GM19463 (cell line): ENCODE data around the gene MTO1.
"Not testable (repeated sequence)": the region's sequence is repeated elsewhere in the genome, so short reads cannot be mapped to it uniquely, and the experiment has no call there.

Experiments
- ATAC-seq: cut with Tn5 transposase; IDR thresholded peaks from one replicate; pipeline ENCODE4 v1.9.1; 2021; ENCODE audit warnings: mild to moderate bottlenecking, moderate library complexity; ENCODE audit not compliant: unreplicated experiment

The MTO1 gene

GRCh38 chr6:73503027-73503772 lies 41.7 kb downstream of the MTO1 start:
- no peak for ATAC-seq

DNA sequence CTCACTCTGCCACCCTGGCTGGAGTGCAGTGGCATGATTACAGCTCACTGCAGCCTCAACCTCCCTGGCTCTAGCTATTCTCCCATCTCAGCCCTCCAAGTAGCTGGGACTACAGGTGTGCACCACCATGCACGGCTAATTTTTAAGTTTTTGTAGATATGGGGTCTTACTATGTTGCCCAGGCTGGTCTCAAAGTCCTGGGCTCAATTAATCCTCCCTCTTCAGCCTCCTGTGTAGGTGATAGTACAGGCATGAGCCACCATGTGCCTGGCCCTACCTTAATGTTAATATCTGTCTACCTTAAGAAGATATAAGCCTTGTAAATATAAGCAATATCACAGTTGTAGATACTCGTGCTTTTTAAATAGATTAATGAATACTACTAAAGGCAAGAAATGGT lies 42.6 kb downstream of the MTO1 start:
- ATAC-seq, result no peak

DNA sequence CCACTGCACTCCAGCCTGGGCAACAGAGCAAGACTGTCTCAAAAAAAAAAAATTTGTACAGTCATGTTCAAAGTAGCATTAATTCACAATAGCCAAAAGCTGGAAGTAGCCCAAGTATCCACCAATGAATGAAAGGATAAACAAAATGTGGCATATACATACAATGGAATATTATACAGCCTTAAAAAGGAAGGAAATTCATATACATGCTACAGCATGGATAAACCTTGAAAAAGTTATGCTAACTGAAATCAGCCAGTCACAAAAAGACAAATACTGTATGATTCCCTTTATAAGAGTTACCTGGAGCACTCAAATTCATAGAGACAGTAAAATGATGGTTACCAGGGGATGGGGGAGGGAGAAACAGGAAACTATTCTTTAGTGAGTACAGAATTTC lies 43.6 kb downstream of the MTO1 start:
- no peak for ATAC-seq

- not testable (repeated sequence) for ATAC-seq
These were observed 44.2 kb downstream of the MTO1 start for GRCh38 chr6:73505705-73506104.

DNA sequence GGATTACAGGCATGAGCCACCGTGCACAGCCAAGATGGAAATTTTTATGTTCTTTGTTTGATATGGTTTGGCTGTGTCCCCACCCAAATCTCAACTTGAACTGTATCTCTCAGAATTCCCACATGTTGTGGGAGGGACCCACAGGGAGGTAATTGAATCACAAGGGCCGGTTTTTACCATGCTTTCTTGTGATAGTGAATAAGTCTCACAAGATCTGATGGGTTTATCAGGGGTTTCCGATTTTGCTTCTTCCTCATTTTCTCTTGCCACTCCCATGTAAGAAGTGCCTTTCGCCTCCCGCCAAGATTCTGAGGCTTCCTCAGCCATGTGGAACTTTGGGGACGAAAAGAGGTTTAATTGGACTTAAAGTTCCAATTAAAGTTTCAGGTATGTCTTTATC lies 44.7 kb downstream of the MTO1 start:
- no peak for ATAC-seq

DNA sequence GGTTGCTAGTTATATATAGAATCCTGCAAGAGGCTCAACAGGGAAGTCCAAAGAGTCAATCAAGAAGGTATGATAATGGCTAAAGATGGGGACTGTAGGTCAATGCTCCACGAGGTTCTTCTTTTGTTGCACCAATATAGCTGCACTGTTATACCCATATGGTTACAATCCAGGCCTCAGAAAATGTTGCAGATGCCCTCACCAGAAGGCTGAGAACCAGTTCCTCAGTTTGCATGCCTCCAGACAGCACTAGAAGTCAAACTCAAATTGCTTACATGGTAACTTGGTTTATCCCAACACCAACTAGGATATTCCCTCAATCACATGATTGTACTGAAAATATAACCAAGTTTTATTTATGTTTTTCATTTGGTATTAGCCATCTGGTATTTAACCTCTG lies 47.2 kb downstream of the MTO1 start:
- ATAC-seq, result no peak

- ATAC-seq, result no peak
These were observed 48.3 kb downstream of the MTO1 start for GRCh38 chr6:73509851-73510250.

DNA sequence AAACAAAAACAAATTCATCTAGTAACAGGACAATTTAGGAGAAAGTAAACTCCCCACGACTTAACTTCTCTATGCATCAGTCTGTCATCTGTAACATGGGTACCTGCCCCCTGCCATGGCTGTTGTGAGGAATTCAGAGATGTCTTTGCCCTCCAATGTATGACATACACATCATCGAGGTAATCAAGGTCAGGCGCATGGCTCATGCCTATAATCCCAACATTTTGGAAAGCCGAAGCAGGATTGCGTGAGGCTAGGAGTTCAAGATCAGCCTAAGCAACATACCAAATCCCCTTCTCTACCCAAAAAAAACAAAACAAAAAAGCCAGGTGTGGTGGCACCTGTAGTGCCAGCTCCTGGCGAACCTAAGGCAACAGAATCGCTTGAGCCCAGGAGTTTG lies 50.3 kb downstream of the MTO1 start:
- no peak for ATAC-seq

- no peak for ATAC-seq
These were observed 51.9 kb downstream of the MTO1 start for GRCh38 chr6:73513496-73513854.

- no peak for ATAC-seq
These were observed 53.2 kb downstream of the MTO1 start for GRCh38 chr6:73514746-73515110.

DNA sequence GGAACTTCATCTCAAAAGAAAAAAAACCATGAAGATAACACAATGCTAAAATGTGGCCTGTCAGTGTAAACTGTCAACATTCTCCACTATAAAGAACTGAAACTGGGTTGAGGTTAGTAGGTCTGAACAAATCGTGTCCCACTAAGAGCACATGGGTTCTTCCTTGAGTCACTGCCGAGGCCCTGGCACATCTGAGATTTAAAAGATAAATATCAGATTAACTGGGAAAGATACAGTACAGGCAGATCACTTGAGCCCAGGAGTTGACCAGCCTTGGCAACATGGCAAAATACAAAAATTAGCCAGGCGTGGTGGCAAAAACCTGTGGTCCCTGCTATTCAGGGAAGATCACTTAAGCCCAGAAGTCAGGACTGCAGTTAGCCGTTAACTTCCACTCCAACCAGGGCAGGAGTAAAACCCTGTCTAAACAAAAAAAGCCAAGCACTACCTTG lies 53.7 kb downstream of the MTO1 start:
- ATAC-seq, result peak; percentile 28

- no peak for ATAC-seq
These were observed 55.3 kb downstream of the MTO1 start for GRCh38 chr6:73516514-73517489.

- ATAC-seq, result not testable (repeated sequence)
These were observed 56.8 kb downstream of the MTO1 start for GRCh38 chr6:73518100-73518981.

DNA sequence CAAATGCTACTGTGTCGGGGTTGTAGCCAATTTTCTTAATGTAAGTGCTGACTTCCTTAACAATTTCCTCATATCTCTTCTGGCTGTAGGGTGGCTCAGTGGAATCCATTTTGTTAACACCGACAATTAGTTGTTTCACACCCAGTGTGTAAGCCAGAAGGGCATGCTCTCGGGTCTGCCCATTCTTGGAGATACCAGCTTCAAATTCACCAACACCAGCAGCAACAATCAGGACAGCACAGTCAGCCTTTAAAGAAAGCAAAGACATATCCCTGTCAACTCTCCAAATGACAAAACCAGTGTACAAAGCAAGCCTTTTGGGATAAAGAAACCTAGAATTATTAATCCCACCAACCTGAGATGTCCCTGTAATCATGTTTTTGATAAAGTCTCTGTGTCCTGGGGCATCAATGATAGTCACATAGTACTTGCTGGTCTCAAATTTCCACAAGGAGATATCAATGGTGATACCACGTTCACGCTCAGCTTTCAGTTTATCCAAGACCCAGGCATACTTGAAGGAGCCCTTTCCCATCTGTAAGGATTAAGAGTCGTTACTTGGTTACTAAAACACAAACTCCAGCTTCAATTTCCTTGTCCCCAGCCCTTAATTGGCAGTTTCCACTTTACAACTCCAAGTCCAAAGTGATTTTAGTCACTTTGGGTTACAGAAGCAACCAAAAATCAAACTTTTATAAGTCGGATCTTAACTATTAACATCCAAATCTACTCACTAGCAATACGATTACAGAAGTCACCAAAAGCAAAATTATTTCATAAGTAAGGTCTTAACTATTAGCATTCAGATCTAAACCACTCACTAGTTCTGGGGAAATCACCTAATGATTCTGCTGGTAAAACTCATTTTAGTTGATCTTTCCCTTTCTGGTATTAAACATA lies 57.7 kb downstream of the MTO1 start:
- not testable (repeated sequence) for ATAC-seq

DNA sequence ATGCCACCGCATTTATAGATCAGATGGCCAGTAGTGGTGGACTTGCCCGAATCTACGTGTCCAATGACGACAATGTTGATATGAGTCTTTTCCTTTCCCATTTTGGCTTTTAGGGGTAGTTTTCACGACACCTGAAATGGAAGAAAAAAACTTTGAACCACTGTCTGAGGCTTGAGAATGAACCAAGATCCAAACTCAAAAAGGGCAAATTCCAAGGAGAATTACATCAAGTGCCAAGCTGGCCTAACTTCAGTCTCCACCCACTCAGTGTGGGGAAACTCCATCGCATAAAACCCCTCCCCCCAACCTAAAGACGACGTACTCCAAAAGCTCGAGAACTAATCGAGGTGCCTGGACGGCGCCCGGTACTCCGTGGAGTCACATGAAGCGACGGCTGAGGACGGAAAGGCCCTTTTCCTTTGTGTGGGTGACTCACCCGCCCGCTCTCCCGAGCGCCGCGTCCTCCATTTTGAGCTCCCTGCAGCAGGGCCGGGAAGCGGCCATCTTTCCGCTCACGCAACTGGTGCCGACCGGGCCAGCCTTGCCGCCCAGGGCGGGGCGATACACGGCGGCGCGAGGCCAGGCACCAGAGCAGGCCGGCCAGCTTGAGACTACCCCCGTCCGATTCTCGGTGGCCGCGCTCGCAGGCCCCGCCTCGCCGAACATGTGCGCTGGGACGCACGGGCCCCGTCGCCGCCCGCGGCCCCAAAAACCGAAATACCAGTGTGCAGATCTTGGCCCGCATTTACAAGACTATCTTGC lies 58.6 kb downstream of the MTO1 start:
- ATAC-seq, result peak; percentile 12

- peak; percentile 58 for ATAC-seq
These were observed 59.3 kb downstream of the MTO1 start, which contains the start of gene EEF1A1 for GRCh38 chr6:73520688-73521350. TSS of gene EEF1A1 (minus strand) at chr6:73521032. CDS start at chr6:73520026, 1,006 bp downstream.

GRCh38 chr6:73521351-73521985 lies 59.9 kb downstream of the MTO1 start:
- ATAC-seq, result peak; percentile 29
